NCI-H526 (cell line): Measurements from ENCODE around the gene TRAF2.
"Not testable (repeated sequence)": the region's sequence is repeated elsewhere in the genome, so short reads cannot be mapped to it uniquely, and the experiment has no call there.

Experiments used
- DNase-seq, 2 experiments: peaks; one replicate each; lab custom pipeline; 2025; lab: John Stamatoyannopoulos, UW

Gene TRAF2

DNA sequence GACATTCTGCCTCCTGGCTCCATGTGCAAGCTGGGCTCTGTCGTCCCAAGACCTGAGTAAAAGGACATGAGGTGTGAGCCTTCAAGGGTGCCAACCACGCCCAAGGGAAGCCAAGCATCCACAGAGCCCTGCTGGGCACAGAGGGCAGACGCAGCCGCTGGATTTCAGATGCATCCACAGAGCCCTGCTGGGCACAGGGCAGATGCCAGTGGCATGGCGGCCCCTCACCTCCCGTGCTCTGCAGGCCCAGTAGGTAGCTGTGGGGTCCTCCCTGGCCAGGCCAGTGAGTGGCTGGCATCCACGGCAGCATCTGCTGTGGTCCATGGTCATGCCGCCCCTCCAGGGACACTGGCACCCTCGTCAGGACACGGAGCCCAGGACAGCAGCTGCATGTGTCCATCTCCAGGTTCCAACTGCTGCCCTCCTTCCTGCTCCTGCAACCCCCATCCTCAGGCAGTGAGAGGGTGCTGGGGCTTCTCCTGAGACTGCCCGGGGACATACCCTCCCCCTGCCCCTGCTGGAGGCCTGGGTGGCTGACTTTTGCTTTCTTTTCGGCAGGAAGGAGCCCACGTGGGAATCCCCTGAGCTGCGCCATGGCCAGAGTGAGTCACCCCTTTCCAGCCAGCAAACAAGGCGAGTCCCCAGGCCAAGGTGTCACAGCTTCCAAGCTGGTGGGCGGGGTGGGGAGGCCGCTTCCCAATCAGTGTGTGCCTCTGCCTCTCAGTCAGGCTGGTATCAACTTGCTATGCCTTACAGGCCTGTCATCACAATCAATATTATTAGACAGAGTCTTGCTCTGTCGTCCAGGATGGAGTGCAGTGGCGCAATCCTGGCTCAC, 4.0 kb upstream of the TRAF2 start:
- no peak for DNase-seq

- not testable (repeated sequence) for DNase-seq
Measured at GRCh38 chr9:136882947-136883283, 3.4 kb upstream of the TRAF2 start.

DNA sequence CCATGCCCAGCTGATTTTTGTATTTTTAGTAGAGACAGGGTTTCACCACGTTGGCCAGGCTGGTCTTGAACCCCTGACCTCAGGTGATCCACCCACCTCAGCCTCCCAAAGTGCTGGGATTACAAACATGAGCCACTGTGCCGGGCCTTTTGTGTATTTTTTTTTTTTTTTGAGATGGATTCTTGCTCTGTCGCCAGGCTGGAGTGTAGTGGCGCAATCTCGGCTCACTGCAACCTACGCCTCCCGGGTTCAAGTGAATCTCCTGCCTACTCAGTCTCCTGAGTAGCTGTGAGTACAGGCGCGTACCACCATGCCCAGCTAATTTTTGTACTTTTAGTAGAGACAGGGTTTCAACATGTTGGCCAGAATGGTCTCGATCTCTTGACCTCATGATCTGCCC, 2.6 kb upstream of the TRAF2 start:
- not testable (repeated sequence) for DNase-seq

- DNase-seq: peak in 1 of 2 experiments; percentile 30
Measured at GRCh38 chr9:136886610-136887597, 588 bp downstream of the TRAF2 start.

DNA sequence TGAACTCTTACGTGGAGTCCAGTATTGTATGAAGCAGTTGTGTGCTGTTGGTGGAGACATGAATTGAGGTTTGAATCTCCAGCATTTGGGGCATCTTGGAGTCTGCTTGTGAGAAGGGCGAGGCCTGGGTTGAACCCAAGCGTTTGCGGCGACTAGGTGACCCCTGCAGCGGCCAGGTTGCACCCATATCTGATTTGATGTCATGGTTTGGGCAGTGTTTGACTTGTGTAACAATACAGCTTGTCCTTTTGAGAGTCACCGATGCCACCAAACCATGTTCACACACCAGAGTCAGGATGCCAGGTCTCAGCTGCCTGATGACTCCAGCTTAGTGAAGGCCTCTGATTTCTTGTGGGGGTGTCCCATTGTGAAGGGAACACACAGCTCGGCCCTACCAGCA, 2.1 kb downstream of the TRAF2 start:
- no peak for DNase-seq

GRCh38 chr9:136889858-136890257, 3.5 kb downstream of the TRAF2 start:
- no peak for DNase-seq

- no peak for DNase-seq
Measured at GRCh38 chr9:136890661-136891060, 4.3 kb downstream of the TRAF2 start.

DNA sequence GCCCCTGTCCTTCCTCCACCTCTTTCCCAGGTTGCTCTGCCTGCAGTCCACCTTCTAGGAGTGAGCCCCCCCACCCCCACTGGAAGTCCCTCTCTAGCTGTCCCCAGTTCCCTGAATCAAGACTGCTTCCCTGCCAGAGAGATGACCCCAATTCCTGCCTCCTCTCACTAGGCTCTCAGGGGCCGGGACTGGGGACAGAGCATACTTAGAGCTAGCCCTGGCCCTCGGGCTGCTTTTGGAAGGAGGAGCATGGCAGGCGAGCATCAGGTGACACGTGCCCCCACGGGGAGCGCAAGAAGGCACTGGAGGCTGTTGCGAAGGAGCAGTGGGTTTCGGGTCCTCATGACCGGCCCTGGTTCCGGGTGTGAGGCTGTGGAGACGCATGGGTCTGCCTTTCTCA, 9.7 kb downstream of the TRAF2 start:
- no peak for DNase-seq

GRCh38 chr9:136898483-136899100, 12.3 kb downstream of the TRAF2 start:
- no peak for DNase-seq

DNA sequence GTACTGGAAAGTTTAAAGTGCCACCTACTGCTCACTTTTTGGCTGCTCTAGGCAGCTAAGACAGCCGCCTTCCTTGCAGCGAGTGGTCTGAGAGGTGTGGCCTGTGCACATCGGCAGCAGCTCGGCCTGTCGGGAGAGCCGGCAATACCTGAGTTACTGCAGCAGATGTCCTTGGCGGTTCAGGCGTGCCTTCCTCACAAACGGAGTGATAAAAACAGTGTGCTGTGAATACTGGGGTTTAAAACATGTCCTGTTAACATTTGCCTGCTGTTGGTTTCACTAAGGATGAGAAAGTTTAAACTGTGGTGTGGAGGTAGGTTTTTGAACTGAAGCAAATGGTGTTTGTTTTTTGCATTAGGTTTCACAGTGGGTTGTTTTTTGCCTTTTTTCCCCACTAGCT, 12.9 kb downstream of the TRAF2 start:
- no peak for DNase-seq

- no peak for DNase-seq
Measured at GRCh38 chr9:136900556-136900955, 14.2 kb downstream of the TRAF2 start.

DNA sequence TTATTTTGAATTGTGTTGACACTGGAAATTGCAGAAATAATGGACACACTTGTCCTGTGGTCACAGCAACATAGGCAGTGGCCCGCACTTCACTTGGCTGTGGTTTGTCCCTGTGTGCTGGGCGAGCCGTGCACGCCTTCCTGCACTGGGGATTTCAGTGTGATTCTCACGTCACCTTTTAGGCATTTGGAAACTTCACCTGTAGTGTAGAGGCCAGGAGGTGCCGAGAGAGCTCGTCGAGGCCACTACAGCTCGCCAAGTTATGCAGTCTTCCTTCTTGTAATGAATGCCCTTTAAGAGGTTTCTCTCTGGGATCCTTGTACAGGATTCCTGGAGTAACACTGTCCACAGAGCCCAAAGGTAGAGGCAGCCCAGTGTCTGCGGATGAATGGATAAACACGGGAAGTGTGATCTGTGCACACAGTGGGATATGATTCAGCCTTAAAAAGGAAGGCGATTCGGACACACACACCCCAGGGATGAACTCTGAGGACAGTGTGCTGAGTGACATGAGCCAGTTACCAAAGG, 14.7 kb downstream of the TRAF2 start:
- DNase-seq: no peak

DNA sequence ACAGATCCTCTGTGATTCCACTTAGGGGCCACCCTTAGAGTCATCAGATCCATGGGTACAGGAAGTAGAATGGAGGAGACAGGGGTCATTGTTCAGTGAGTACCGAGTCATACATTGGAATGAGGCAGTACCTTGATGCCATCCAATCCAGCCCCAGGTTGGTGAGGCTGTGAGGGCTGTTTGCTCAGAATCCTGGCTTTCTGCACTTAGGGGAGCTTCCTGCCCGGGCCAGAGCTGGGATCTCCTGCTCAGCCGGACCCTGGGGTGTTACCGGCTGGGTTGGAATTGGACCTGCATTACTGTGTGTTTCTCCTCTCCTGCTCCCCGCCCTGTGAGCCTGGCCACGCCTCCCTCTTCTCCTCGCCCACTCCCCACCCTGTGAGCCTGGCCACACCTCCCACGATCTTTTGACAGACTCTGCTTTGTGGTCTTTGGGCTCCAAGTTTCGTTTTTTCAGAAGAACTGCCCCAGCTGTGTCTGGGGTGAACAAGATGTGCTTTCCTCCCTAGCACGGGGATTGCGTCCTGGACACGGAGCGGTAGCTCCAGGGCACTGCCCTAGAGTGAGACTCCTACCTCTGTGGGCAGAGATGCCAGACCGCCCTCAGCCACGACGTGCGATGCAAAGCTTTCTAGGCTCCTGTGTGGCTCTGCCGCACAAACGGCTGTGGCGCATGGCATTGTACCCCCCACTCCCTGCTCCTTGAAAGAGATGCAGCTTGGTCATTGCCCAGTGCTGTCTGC, 15.4 kb downstream of the TRAF2 start:
- no peak for DNase-seq

GRCh38 chr9:136902259-136902821, 16.0 kb downstream of the TRAF2 start:
- no peak for DNase-seq

GRCh38 chr9:136903041-136903554, 16.8 kb downstream of the TRAF2 start:
- no peak for DNase-seq

DNA sequence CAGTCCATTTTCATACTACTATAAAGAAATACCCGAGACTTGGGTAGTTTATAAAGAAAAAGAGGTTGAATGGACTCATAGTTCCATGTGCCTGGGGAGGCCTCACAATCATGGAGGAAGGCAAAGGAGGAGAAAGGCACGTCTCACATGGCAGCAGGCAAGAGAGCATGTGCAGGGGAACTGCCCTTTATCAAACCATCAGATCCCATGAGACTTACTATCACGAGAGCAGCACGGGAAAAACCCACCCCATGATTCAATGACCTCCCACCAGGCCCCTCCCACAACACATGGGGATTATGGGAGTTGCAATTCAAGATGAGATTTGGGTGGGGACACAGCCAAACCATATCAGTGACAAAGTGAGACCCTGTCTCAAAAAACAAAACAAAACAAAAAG, 19.9 kb downstream of the TRAF2 start:
- DNase-seq: no peak

- DNase-seq: no peak
Measured at GRCh38 chr9:136907011-136907914, 20.9 kb downstream of the TRAF2 start.

- DNase-seq: no peak
Measured at GRCh38 chr9:136910197-136910900, 24.0 kb downstream of the TRAF2 start.

- no peak for DNase-seq
Measured at GRCh38 chr9:136910901-136911245, 24.6 kb downstream of the TRAF2 start.
